Frontal cortex (tissue), 4 donors: ENCODE data around the gene RNF14. TPM values are rescaled to one million over a fixed set of nuclear protein-coding genes. Genes with fewer than 3 reads are reported as not detected.
"Not testable (repeated sequence)": the region's sequence is repeated elsewhere in the genome, so short reads cannot be mapped to it uniquely, and the experiment has no call there.

ENCODE experiments used
- DNase-seq, 2 donors: peaks; one replicate each; pipeline ENCODE4 v3.0.0; 2012; ENCODE audit warnings: low spot score in 2 of 2
- FAIRE-seq: peaks from 2 replicates; lab custom pipeline; 2012; peaks lifted over from hg19 to GRCh38; lab: Jason Lieb, UNC
- total RNA-seq: library from RNA; depleted of rRNA; stranded (reverse); fragments of >200 nt; gene quantifications from one replicate; pipeline ENCODE4 v1.2.3, GENCODE V29; 2014
- donor health status: control.
- donor health status: control.
- donor health status: control.

Gene RNF14
- total RNA-seq, 1 donor from 2014 or later: 75.0 TPM

DNA sequence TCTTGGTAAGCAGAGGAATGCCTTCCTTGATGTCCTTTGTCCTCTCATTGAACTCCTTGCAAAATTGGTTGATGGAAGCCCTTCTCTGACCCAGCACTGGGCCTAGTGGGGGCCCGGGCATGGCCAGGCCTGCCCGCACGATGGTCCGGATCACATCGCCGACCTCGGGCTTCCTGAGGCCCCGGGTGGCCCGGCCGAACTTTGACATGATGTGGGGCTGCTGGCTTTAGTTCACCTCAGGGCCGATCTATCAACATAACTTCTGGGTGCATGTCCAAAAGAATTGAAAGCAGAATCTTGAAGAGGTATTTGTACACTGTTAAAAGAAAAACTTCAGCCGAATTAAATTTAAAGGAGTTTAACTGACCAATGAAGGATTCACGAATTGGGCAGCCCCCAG, 68.0 kb downstream of the RNF14 start:
- no peak for FAIRE-seq
- DNase-seq: no peak

- DNase-seq, FAIRE-seq: not testable (repeated sequence)
Observed at GRCh38 chr5:142037599-142037998, 68.7 kb downstream of the RNF14 start.

DNA sequence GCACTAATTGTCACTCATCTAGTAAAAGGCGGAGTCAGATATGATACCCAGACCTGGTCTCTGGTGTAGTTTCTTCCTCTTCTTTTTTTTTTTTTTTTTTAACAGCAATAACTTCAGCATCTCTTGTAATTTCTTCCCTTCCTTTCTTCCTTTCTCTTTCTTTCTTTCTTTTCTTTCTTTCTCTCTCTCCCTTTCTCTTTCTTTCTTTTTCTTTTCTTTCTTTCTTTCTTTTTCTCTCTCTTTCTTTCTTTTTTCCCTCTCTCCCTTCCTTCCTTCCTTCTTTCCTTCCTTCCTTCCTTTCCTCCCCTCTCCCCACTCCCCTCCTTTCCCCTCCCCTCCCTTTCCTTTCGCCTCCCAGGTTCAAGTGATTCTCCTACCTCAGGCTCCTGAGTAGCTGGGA, 69.8 kb downstream of the RNF14 start:
- DNase-seq: no peak
- no peak for FAIRE-seq

Other genes starting within 250 kb of the RNF14 start
- gene PCDH1, start 90.7 kb upstream of the RNF14 start, total RNA-seq: 41.2 TPM
- 30.6 TPM for gene DELE1, start 45.2 kb upstream of the RNF14 start, total RNA-seq
- gene PCDH12, start 10.9 kb upstream of the RNF14 start, total RNA-seq: 2.4 TPM
- gene GNPDA1, start 43.9 kb downstream of the RNF14 start, total RNA-seq: 16.3 TPM
- gene NDFIP1, start 139.7 kb downstream of the RNF14 start, total RNA-seq: 115 TPM